Trophoblast cell (in vitro differentiated cells and primary cell): ENCODE data around the gene MSH4.
"Not testable (repeated sequence)": the region's sequence is repeated elsewhere in the genome, so short reads cannot be mapped to it uniquely, and the experiment has no call there.

Experiments
- DNase-seq, 2 donors: peaks; one replicate each; pipeline ENCODE4 v3.0.0-alpha.2; 2016
- H2AFZ ChIP-seq: 2 replicates; pipeline ENCODE4 v1.6.1; 2013; ENCODE audit warnings: low read length, moderate library complexity, mild to moderate bottlenecking; ENCODE audit not compliant: insufficient read depth, poor library complexity
- H2AK5ac ChIP-seq: 2 replicates; pipeline ENCODE4 v1.6.1; 2013; ENCODE audit warnings: mild to moderate bottlenecking, low read length
- H2BK120ac ChIP-seq: 2 replicates; pipeline ENCODE4 v1.6.1; 2013; ENCODE audit warnings: low read length, mild to moderate bottlenecking, moderate library complexity; ENCODE audit not compliant: insufficient read depth, poor library complexity
- H2BK12ac ChIP-seq: 2 replicates; pipeline ENCODE4 v1.6.1; 2013; ENCODE audit warnings: mild to moderate bottlenecking, low read length, moderate library complexity
- H2BK5ac ChIP-seq: 2 replicates; pipeline ENCODE4 v1.6.1; 2013; ENCODE audit warnings: low read length, low read depth, moderate library complexity, mild to moderate bottlenecking; ENCODE audit not compliant: poor library complexity
- H3K14ac ChIP-seq: 2 replicates; pipeline ENCODE4 v1.6.1; 2013; ENCODE audit warnings: mild to moderate bottlenecking, low read length
- H3K18ac ChIP-seq: 2 replicates; pipeline ENCODE4 v1.6.1; 2013; ENCODE audit warnings: mild to moderate bottlenecking, low read length
- H3K23ac ChIP-seq: 2 replicates; pipeline ENCODE4 v1.6.1; 2013; ENCODE audit warnings: low read length
- H3K27ac ChIP-seq: 2 replicates; pipeline ENCODE4 v1.5.1; 2013; ENCODE audit warnings: low read depth, mild to moderate bottlenecking, inconsistent platforms, low read length, moderate library complexity
- H3K27me3 ChIP-seq: 2 replicates; pipeline ENCODE4 v1.6.1; 2013; ENCODE audit warnings: inconsistent platforms, mild to moderate bottlenecking, low read length, moderate library complexity; ENCODE audit not compliant: insufficient read depth
- H3K36me3 ChIP-seq, 2 experiments: 1 replicate in 1 of 2; 2 replicates in 1 of 2; pipeline ENCODE4 v1.6.1; 2013; ENCODE audit warnings: low read length in 2 of 2, mild to moderate bottlenecking in 2 of 2, moderate library complexity in 1 of 2; ENCODE audit not compliant: insufficient read depth in 2 of 2, control insufficient read depth in 1 of 2
- H3K4ac ChIP-seq: 2 replicates; pipeline ENCODE4 v1.6.1; 2013; ENCODE audit warnings: low read depth, mild to moderate bottlenecking, low read length, moderate library complexity
- H3K4me1 ChIP-seq, 2 experiments: 1 replicate in 1 of 2; 2 replicates in 1 of 2; pipeline ENCODE4 v1.6.1; 2013; ENCODE audit warnings: low read length in 2 of 2, mild to moderate bottlenecking in 2 of 2, moderate library complexity in 1 of 2; ENCODE audit not compliant: insufficient read depth in 2 of 2, control insufficient read depth in 1 of 2
- H3K4me2 ChIP-seq: 2 replicates; pipeline ENCODE4 v1.6.1; 2013; ENCODE audit warnings: inconsistent platforms, mild to moderate bottlenecking, low read length, moderate library complexity
- H3K4me3 ChIP-seq: 2 replicates; pipeline ENCODE4 v1.5.1; 2013; ENCODE audit warnings: mild to moderate bottlenecking, low read depth, low read length, inconsistent platforms
- H3K79me1 ChIP-seq: one replicate; pipeline ENCODE4 v1.6.1; 2013; ENCODE audit warnings: low read length
- H3K79me2 ChIP-seq: 2 replicates; pipeline ENCODE4 v1.6.1; 2013; ENCODE audit warnings: low read length, mild to moderate bottlenecking; ENCODE audit not compliant: control insufficient read depth, insufficient read depth, poor library complexity
- H3K9ac ChIP-seq: 2 replicates; pipeline ENCODE4 v1.6.1; 2013; ENCODE audit warnings: mild to moderate bottlenecking, low read length
- H3K9me3 ChIP-seq: 2 replicates; pipeline ENCODE4 v1.6.1; 2013; ENCODE audit warnings: low read depth, mild to moderate bottlenecking, control low read depth, inconsistent platforms, low read length; ENCODE audit not compliant: insufficient read depth
- H4K12ac ChIP-seq: 2 replicates; pipeline ENCODE4 v1.6.1; 2013; ENCODE audit warnings: low read depth, mild to moderate bottlenecking, low read length, moderate library complexity
- H4K8ac ChIP-seq: 2 replicates; pipeline ENCODE4 v1.6.1; 2013; ENCODE audit warnings: low read depth, mild to moderate bottlenecking, low read length, moderate library complexity
- H4K91ac ChIP-seq: one replicate; pipeline ENCODE4 v1.6.1; 2013; ENCODE audit warnings: low read depth, mild to moderate bottlenecking, low read length, moderate library complexity
- WGBS: extraction: QIAGEN DNeasy Blood & Tissue Kit; methylation state at CpG from one replicate; pipeline ENCODE4 v1.1.7; 2013; ENCODE audit warnings: missing lambda C conversion rate; ENCODE audit not compliant: insufficient read length, insufficient coverage; ENCODE audit errors: extremely low coverage; 5-methylcytosine and 5-hydroxymethylcytosine counted together

The MSH4 gene

DNA sequence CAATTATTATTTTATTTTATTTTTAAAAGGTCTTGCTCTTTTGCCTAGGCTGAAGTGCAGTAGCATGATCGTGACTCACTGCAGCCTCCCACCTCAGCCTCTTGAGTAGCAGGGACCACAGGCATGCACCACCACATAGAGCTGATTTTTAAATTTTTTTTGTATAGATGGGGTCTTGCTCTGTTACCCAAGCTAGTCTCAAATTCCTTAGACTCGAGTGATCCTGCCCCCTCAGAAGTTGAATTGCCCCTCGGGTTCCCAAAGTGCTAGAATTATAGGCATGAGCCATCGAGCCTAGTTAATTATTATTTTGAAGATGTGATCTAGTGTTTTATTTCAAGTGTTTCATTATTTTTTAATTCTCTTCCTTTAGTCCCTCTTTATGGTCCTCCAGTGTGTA, 12.2 kb downstream of the MSH4 start:
- H3K9me3 ChIP-seq = no peaks in the 10 kb centered on the region
- no peak overlapping the region for H3K4me3 ChIP-seq
- no peak for DNase-seq
- no peak overlapping the region for H4K91ac ChIP-seq
- H2BK12ac ChIP-seq = no peak overlapping the region
- H2BK120ac ChIP-seq = no peak overlapping the region
- no peaks in the 10 kb centered on the region for H3K36me3 ChIP-seq
- no CpG with 5 or more reads among the region's 4 CpGs for WGBS
- H4K8ac ChIP-seq = no peak overlapping the region
- no peak overlapping the region for H3K14ac ChIP-seq
- no peak overlapping the region for H3K4me2 ChIP-seq
- no peaks in the 10 kb centered on the region for H3K27me3 ChIP-seq
- no peak overlapping the region for H3K9ac ChIP-seq
- no peak overlapping the region for H2BK5ac ChIP-seq
- no peak overlapping the region for H3K23ac ChIP-seq
- H2AK5ac ChIP-seq = no peak overlapping the region
- no peaks in the 10 kb centered on the region for H3K4me1 ChIP-seq
- H3K79me1 ChIP-seq = no peaks in the 10 kb centered on the region
- no peak overlapping the region for H3K27ac ChIP-seq
- no peak overlapping the region for H3K18ac ChIP-seq
- no peak overlapping the region for H2AFZ ChIP-seq
- no peak overlapping the region for H3K4ac ChIP-seq
- no peak overlapping the region for H4K12ac ChIP-seq
- no peaks in the 10 kb centered on the region for H3K79me2 ChIP-seq

DNA sequence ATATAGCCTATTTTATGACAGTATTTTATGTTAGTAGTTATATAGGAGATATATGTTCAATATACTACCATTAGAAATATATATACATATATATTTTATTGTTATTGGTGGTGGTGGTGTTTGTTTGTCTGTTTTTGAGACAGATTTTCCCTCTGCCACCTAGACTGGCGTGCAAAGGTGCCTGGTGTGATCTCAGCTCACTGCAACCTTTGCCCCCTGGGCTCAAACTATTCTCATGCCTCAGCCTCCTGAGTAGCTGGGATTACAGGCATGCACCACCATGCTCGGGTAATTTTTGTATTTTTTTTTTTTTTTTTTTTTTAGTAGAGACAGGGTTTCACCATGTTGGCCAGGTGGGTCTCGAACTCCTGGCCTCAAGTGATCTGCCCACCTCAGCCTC, 13.4 kb downstream of the MSH4 start:
- no CpG with 5 or more reads among the region's 3 CpGs for WGBS
- H3K27ac ChIP-seq, DNase-seq, H2AK5ac ChIP-seq, H3K18ac ChIP-seq, H3K79me2 ChIP-seq, H2BK12ac ChIP-seq, H3K4me2 ChIP-seq, H3K4me1 ChIP-seq, H3K27me3 ChIP-seq, H3K23ac ChIP-seq, H2AFZ ChIP-seq, H2BK5ac ChIP-seq, H4K91ac ChIP-seq, H4K8ac ChIP-seq, H3K9me3 ChIP-seq, H2BK120ac ChIP-seq, H3K9ac ChIP-seq, H3K4me3 ChIP-seq, H3K79me1 ChIP-seq, H3K4ac ChIP-seq, H4K12ac ChIP-seq, H3K14ac ChIP-seq, H3K36me3 ChIP-seq: not testable (repeated sequence)

DNA sequence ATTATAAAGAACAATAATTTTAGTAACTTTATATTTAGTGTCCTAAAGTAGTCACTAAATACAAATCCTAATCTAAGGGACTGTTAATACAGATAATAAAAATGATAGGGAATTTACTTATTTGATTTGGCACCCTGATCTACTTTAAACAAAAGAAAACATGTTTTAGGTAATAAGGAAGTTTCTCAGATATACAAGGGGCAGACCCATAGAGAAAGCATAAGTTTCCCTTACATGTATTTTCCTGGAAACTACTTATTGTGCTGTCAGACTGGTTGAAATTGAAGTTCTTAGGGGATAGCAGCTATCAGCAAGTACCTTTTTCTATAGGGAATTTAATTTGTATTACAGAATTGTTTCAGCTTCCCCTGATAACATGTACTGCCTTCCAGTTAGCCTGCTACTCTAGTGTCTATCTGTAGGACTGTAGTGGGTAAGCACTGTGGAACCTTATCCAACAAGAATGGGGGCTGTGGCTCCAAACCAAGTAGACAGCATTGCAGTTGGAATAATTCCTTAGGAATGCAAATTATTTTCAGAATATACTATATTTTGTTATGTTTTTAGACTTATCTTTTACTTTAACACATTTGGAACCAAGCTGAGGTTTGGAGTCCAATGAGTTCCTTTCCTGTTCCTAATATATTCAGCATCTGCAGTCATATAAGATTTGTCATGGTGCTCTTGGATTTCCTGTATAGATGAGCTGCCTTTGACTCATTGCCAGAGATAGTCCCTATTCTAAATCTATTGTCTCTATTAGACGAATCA, 14.7 kb downstream of the MSH4 start:
- Histone ChIP-seq H3K27ac (no peak overlapping the region), H4K8ac (no peak overlapping the region), H3K14ac (no peak overlapping the region), H3K4ac (no peak overlapping the region), H2BK12ac (no peak overlapping the region), H3K79me2 (no peaks in the 10 kb centered on the region), H3K23ac (no peak overlapping the region), H3K79me1 (no peaks in the 10 kb centered on the region), H2BK5ac (no peak overlapping the region), H3K9me3 (no peaks in the 10 kb centered on the region), H3K9ac (no peak overlapping the region), H3K27me3 (no peaks in the 10 kb centered on the region), H3K36me3 (no peaks in the 10 kb centered on the region), H4K91ac (no peak overlapping the region), H2AK5ac (no peak overlapping the region), H2BK120ac (no peak overlapping the region), H3K18ac (no peak overlapping the region), H3K4me3 (no peak overlapping the region), H2AFZ (no peak overlapping the region), H4K12ac (no peak overlapping the region), H3K4me2 (no peak overlapping the region), H3K4me1 (no peaks in the 10 kb centered on the region)
- WGBS = 100% methylated on average over 1 of the region's 1 CpG
- no peak for DNase-seq

DNA sequence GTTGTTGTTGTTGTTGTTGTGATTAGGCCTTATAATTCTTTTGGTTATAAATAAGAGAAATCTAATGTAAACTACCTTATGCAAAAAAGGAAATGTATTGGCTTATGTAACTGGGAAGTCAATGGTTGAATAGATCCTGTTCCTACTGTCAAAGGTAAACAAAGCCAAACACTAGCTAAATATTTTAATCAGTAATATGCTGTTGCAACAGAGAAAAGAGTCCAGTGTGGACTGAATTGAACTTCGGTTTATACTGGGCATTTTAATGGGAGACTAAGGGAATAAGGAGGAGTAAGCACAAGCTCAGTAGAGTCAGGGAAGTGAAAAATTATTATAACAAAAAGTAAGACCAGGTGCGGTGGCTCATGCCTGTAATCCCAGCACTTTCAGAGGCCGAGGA, 15.4 kb downstream of the MSH4 start:
- no peak overlapping the region for H3K4me3 ChIP-seq
- no peaks in the 10 kb centered on the region for H3K79me2 ChIP-seq
- H3K9me3 ChIP-seq = no peaks in the 10 kb centered on the region
- no peak overlapping the region for H2BK5ac ChIP-seq
- H3K27ac ChIP-seq = no peak overlapping the region
- H3K4ac ChIP-seq = no peak overlapping the region
- no peak for DNase-seq
- no peak overlapping the region for H4K8ac ChIP-seq
- H2AK5ac ChIP-seq = no peak overlapping the region
- no peak overlapping the region for H4K91ac ChIP-seq
- H3K79me1 ChIP-seq = no peaks in the 10 kb centered on the region
- no peak overlapping the region for H3K14ac ChIP-seq
- H2AFZ ChIP-seq = no peak overlapping the region
- H4K12ac ChIP-seq = no peak overlapping the region
- H3K23ac ChIP-seq = no peak overlapping the region
- H3K4me2 ChIP-seq = no peak overlapping the region
- H3K4me1 ChIP-seq = no peaks in the 10 kb centered on the region
- H2BK12ac ChIP-seq = no peak overlapping the region
- no peaks in the 10 kb centered on the region for H3K27me3 ChIP-seq
- no CpG with 5 or more reads among the region's 3 CpGs for WGBS
- no peak overlapping the region for H3K18ac ChIP-seq
- H3K9ac ChIP-seq = no peak overlapping the region
- H2BK120ac ChIP-seq = no peak overlapping the region
- no peaks in the 10 kb centered on the region for H3K36me3 ChIP-seq
